HT-29 (cell line): Measurements from ENCODE around the gene WASF3. TPM values are rescaled to one million over a fixed set of nuclear protein-coding genes. Genes with fewer than 3 reads are reported as not detected.

Experiments used
- DNase-seq: peaks from one replicate; pipeline ENCODE4 v3.0.0-alpha.2; 2015; ENCODE audit warnings: low spot score
- total RNA-seq: library from RNA; depleted of rRNA; stranded (reverse); fragments of >200 nt; shearing (Covaris generic); gene quantifications from 2 replicates; pipeline ENCODE4 v1.2.3, GENCODE V29; 2014

The WASF3 gene
- total RNA-seq, 1 experiment from 2014 or later: not detected

- DNase-seq: no peak
Observed at GRCh38 chr13:26587251-26587650, 29.8 kb downstream of the WASF3 start.

- DNase-seq: no peak
Observed at GRCh38 chr13:26589226-26589625, 31.7 kb downstream of the WASF3 start.

- no peak for DNase-seq
Observed at GRCh38 chr13:26589754-26590153, 32.3 kb downstream of the WASF3 start.

GRCh38 chr13:26590379-26590778 lies 32.9 kb downstream of the WASF3 start:
- DNase-seq: no peak

- peak; percentile 20 for DNase-seq
Observed at GRCh38 chr13:26590951-26591350, 33.5 kb downstream of the WASF3 start.

- no peak for DNase-seq
Observed at GRCh38 chr13:26591672-26592071, 34.2 kb downstream of the WASF3 start.

- DNase-seq: no peak
Observed at GRCh38 chr13:26593661-26594060, 36.2 kb downstream of the WASF3 start.

- no peak for DNase-seq
Observed at GRCh38 chr13:26594363-26594762, 36.9 kb downstream of the WASF3 start.

GRCh38 chr13:26596458-26596857 lies 39.0 kb downstream of the WASF3 start:
- no peak for DNase-seq

- no peak for DNase-seq
Observed at GRCh38 chr13:26599403-26599802, 41.9 kb downstream of the WASF3 start.

GRCh38 chr13:26599860-26600259 lies 42.4 kb downstream of the WASF3 start:
- no peak for DNase-seq

GRCh38 chr13:26600343-26600742 lies 42.9 kb downstream of the WASF3 start:
- no peak for DNase-seq

- peak; percentile 70 for DNase-seq
Observed at GRCh38 chr13:26601669-26602068, 44.2 kb downstream of the WASF3 start.

GRCh38 chr13:26602783-26603182 lies 45.3 kb downstream of the WASF3 start:
- no peak for DNase-seq

- no peak for DNase-seq
Observed at GRCh38 chr13:26604784-26605545, 47.5 kb downstream of the WASF3 start.

GRCh38 chr13:26605845-26606244 lies 48.4 kb downstream of the WASF3 start:
- peak; percentile 65 for DNase-seq

- no peak for DNase-seq
Observed at GRCh38 chr13:26606631-26607030, 49.1 kb downstream of the WASF3 start.

- no peak for DNase-seq
Observed at GRCh38 chr13:26614721-26615120, 57.2 kb downstream of the WASF3 start.

GRCh38 chr13:26616126-26616525 lies 58.6 kb downstream of the WASF3 start:
- no peak for DNase-seq

- no peak for DNase-seq
Observed at GRCh38 chr13:26618726-26619125, 61.2 kb downstream of the WASF3 start.

GRCh38 chr13:26619358-26619757 lies 61.9 kb downstream of the WASF3 start:
- no peak for DNase-seq

GRCh38 chr13:26621731-26622401 lies 64.4 kb downstream of the WASF3 start:
- DNase-seq: no peak

GRCh38 chr13:26623125-26623524 lies 65.6 kb downstream of the WASF3 start:
- DNase-seq: no peak
